ENCODE results near the gene DNAJC1.
"Not testable (repeated sequence)": the region's sequence is repeated elsewhere in the genome, so short reads cannot be mapped to it uniquely, and the experiment has no call there.

The DNAJC1 gene

GRCh38 chr10:21822273-21822672, 181.3 kb downstream of the DNAJC1 start:
- not testable (repeated sequence) for DNase-seq

DNA sequence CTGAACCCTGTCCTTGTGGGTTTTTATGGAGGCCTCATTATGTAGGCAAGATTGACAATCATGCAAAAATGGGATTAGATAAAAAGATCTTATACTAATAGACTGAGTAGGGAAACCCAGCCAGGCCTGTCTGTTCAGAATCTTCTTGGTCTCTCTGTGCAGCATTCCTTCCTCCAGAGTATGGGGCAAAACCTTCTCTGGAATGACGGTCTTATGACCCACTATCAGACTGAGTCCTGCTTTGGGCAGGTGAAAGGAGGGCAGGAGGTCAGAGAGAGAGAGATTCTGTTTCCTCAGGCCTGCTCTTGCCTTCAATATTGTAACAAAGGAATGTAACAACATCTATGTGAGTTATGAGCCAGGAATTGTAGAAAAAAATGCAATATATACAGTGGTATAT, 182.6 kb downstream of the DNAJC1 start:
- no peak for DNase-seq

- not testable (repeated sequence) for DNase-seq
Observed at GRCh38 chr10:21818416-21818815, 185.1 kb downstream of the DNAJC1 start.

DNA sequence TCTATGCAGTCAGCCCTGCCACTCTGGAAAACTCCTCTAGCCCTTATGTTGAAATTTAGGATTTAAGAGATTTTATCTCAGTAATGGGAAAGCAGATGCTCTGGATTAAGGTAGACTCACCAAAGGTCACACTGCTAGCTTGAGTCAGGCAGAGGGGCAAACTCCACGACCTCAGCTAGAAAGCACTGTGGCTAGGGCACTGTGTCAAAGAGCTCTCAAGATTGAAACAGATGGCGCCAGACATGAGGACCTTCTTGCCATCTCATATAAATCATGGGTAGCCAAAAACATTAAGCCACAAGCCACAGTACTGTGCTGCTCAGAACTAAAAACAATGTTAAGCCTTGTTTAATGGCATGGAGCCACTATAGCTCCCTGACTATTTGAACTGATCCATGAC, 188.7 kb downstream of the DNAJC1 start:
- DNase-seq = no peak

- DNase-seq = no peak
Observed at GRCh38 chr10:21813946-21814345, 189.6 kb downstream of the DNAJC1 start.

DNA sequence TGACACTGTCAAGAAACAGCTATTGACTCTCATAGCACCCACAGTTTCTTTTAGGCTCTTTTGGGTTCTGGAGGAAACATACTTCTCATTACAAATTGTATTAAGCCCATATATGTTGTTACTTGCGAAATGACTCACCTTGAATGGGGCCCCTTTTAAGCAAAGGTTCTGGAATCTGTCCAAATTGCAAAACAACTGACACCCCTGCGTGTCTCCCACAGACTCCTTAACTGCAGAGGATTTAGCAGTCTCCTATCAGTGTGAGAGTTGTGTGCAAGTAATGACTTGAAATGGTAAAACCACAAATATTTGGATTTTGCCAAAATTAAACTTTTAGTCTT, 192.3 kb downstream of the DNAJC1 start:
- no peak for DNase-seq

DNA sequence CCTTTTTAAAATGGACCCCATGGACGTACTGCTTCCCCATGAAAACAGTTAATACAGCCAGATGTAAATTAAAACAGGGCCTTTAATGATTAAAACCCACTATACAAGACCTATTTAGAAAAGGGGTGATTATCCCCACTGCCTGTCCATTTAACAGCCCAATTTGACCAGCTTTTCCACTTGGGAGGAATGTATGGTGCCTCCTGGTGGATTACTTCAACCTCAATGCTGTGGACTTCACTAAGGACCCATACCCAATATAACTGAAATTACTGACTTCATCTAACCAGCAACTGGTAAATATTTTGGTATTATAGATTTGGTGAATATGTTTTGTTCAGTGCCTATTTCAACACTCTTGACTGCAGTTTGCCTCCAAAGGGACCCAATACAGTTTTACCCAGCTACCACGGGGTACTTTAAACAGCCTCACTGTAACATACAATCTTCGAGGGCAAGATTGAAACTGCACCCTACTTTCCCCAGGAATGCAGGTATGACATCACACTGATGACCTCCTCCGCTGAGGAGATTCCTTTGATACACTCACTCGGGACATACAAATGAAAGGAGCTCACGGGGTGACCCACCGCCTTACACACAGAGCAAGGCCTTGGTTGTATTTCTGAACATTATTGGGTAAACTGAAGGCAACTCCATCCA, 192.8 kb downstream of the DNAJC1 start:
- no peak for DNase-seq

DNA sequence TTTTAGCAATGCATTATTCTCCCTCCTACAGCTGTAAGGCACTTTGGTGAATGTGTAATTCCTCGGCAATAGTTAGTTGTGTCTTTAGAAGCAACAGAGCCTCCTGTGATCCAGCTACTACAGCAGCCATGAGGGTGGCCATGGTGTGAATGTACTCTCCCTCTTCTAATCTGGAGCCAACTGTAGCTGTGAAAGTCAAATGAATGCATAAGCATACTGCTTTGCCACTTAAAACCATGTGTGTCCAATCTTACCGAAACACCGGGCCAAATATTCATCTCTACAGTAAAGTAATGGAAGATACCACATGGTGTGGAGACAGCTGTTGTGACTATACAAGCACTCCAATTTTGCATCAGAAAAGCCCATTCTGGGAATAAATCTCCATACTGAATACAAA, 195.0 kb downstream of the DNAJC1 start:
- DNase-seq = no peak

DNA sequence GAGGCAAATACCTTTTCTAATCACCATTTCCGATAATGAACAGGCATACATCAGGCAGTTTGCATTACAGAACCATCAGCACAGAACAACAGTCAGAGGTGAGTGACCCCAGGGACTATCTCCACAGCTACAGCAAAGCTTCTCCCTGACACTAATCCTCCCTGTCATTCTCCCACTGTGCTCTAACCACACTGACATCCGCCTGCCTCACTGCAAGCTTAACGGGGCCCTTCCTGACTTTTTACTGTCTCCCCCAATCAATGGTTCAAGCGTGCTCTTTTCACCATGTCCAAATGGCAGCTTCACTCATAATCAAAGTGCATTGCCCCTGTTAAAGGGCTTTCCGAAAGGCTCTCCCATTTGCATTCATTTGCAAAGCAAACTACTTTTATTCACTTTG, 196.3 kb downstream of the DNAJC1 start:
- no peak for DNase-seq

DNA sequence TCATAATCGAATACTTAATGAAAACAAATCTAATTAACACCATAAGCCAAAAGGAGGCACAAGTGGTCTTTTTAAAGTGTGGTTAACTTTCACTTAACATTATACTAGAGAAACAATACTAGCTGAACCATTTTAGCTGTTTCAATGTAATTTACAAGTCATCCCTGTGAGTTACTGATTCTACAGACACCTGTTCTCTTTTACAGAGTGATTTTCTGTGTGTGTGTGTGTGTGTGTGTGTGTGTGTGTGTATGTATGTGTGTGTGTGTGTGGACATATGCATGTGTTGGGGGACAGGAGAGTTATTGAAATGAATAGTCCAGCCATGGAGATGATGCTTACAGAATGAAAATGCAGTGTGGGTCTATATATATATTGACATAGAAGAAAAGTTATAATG, 200.2 kb downstream of the DNAJC1 start:
- DNase-seq = no peak

DNA sequence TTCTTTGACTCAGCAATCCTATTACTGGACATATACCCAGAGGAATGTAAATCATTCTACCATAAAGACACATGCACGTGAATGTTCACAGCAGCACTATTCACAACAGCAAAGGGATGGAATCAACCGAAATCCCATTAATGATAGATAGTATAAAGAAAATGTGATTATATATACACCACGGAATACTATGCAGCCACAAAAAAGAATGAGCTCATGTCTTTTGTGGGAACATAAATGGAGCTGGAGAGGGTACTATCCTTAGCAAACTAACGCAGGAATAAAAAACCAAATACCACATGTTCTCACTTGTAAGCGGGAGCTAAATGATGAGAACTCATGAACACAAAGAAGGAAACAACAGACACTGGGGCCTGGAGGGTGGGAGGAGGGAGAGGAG, 201.9 kb downstream of the DNAJC1 start:
- no peak for DNase-seq

DNA sequence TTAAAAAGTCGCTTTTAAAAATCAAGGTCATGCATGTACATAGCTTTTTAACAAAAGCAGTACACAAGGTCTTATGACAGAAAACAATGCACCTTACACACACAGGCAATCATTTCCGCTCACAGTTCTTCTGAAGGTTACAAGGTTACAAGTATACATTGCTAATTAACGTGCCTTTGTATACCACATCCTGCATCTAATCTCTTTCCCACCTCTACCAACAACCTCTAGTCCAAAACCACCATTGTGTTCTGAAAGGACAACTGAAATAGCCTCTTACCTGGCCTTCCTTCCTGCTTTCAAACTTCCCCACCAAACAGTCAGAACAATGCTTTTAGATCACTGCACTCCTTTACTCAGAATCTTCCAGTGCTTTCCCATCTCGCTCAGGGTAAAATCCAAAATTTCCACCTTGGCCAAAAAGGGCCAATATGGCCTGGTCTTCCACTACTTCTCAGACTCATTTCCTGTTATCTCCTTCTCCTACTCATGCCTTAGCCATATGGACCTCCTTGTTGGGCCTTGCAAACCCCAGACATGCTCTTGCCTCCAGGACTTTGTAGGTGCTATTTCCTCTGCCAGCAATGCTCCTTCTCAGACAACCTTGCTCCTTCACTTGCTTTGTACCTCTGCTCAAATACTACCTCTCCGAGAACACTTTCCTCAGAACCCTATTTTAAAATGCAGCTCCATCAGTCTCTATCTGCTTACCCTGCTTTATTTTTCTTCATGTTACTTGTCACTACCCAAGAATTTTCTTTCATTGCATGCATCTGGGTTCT, 205.4 kb downstream of the DNAJC1 start:
- DNase-seq = no peak

DNA sequence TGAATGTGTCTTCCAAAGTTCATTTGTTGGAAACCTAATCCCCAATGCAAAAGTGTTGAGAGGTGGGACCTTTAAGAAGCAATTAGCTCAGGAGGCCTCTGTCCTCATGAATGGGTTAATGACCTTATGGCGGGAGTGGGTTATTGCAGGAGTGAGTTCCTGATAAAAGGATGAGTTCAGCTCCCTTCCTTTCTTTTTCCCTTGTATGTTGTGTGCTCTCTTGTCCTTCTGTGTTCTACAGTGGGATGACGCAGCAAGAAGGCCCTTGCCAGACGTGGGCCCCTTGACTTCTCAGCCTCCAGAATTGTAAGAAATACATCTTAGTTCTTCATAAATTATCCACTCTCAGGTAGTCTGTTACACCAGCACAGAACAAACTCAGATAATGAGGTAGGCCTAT, 206.0 kb downstream of the DNAJC1 start:
- DNase-seq = no peak

- DNase-seq = no peak
Observed at GRCh38 chr10:21791276-21791675, 212.3 kb downstream of the DNAJC1 start.

GRCh38 chr10:21776883-21777282, 226.6 kb downstream of the DNAJC1 start:
- DNase-seq = no peak

GRCh38 chr10:21771219-21771618, 232.3 kb downstream of the DNAJC1 start:
- no peak for DNase-seq

- DNase-seq = no peak
Observed at GRCh38 chr10:21769041-21769440, 234.5 kb downstream of the DNAJC1 start.

- no peak for DNase-seq
Observed at GRCh38 chr10:21764466-21765189, 238.9 kb downstream of the DNAJC1 start.

DNA sequence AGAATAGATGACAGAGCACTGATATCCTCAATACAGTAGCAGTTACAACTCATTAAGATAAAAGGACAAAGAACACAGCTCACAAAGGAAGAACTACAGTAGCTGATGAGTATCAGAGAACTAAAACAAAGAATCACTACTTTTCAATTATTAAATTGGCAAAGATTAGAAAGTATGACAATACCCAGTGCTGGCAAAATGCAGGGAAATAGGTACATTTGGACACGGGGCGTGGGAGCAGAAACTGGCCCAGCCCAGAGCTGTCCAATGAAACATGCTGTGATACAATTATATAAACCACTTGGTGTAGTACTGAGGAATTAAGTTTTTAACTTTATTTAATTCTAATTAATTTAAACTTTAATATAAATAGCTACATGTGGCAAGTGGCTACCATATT, 243.2 kb downstream of the DNAJC1 start:
- DNase-seq = no peak

- no peak for DNase-seq
Observed at GRCh38 chr10:21759232-21759631, 244.3 kb downstream of the DNAJC1 start.

- no peak for DNase-seq
Observed at GRCh38 chr10:21758696-21759095, 244.8 kb downstream of the DNAJC1 start.

GRCh38 chr10:21758239-21758638, 245.3 kb downstream of the DNAJC1 start:
- DNase-seq = no peak

- DNase-seq = no peak
Observed at GRCh38 chr10:21757185-21757901, 246.2 kb downstream of the DNAJC1 start.
